ENCODE results near the gene CCDC85B.
"Not testable (repeated sequence)": the region's sequence is repeated elsewhere in the genome, so short reads cannot be mapped to it uniquely, and the experiment has no call there.

The CCDC85B gene

DNA sequence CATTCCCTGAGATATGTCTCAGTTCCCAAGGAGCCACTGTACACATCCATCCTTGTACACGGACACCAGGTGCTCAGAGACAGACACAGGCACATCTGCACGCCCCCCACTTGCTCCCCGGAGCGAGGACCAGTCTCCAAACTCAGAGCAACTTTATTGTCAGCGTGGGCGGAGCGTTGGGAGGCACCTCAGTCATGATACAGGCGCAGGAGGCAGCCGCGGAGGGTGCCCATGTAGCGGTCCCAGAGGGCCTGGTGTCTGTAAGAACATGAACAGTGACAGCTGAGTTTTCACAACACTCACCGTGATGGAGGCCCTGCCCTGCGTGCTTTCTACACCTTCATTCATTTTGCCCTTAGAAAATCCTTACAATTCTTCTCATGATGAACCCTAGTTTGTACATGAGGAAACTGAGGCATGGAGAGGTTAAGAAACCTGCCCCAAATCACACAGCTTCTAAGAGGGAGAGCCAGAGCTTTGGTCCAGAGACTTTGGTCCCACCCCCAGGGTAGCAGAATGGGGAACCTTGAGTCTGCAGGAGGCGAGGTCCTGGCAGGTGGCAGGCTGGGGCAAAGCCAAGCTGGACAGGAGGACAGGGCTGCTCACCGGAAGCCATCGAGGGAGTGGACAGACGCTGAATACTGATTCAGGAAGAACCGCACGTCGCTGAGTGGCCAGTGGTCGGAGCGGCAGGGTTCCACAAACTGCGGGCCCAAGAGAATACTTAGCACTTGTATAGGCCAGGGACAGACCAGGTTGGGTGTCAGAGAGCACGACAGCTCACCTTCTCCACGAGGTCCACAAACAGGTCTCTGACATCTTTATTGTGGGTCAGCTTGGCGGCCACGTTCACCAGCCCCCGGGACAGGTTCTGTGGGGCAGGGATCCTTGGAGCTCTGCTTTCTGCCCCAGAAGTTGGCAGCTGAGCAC lies 6.4 kb upstream of the CCDC85B start:
- Mint-ChIP-seq H3K27ac (peak overlapping the region; percentile 57), H3K27me3 (ENCODE audit: low read depth) (no peaks in the 10 kb centered on the region), H3K4me1 (ENCODE audit: low read depth) (peaks cover 43% of the 10 kb centered on the region), H3K4me3 (peak overlapping the region; percentile 42), H3K36me3 (ENCODE audit: low read depth) (peaks cover 41% of the 10 kb centered on the region), H3K9me3 (no peaks in the 10 kb centered on the region)
- no peak for DNase-seq (ENCODE audit: low spot score)

DNA sequence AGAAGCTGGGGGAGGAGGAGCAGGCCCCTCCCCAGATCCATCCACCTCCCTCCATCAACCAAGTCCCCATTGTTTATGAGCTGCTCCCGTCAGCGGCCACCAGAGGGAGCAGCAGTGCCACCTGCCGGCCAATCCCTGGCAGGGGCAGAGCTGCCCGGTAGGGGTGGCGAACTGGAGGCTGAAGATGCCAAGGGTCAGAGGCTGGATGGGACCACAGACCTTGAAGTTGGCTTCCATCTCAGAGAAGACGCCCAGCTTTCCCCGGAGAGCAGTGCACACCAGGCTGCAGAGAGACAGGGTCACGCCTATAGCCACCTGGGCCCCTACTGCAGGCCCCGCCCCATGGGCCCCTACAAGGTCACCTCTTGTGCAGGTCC lies 5.8 kb upstream of the CCDC85B start:
- Mint-ChIP-seq H3K27ac (peak overlapping the region; percentile 57), H3K36me3 (ENCODE audit: low read depth) (peaks cover 41% of the 10 kb centered on the region), H3K4me3 (peak overlapping the region; percentile 42), H3K4me1 (ENCODE audit: low read depth) (peaks cover 43% of the 10 kb centered on the region), H3K9me3 (no peaks in the 10 kb centered on the region), H3K27me3 (ENCODE audit: low read depth) (no peaks in the 10 kb centered on the region)
- DNase-seq (ENCODE audit: low spot score) = peak; percentile 80

DNA sequence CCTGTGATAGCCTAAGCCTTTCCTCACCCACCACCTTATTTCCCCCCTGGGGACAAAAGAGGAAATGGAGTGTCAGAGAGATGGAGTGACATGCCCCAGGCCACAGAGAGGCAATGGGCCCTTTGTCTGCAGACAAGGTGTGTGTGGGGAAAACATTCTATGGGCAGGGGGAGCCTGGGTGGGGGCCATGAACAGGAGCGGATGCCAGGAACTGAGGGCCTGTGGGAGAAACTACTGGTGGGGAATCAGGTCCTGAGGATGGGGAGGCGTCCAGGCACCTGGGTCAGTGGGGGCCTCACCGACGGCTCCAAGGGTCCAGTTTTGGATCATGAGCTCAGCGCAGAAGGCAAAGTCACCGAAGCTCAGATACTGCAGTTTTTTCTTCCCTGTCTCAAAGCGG lies 5.2 kb upstream of the CCDC85B start:
- H3K36me3 Mint-ChIP-seq (ENCODE audit: low read depth) = peaks cover 41% of the 10 kb centered on the region
- peak overlapping the region; percentile 15 for H3K27ac Mint-ChIP-seq
- no peaks in the 10 kb centered on the region for H3K27me3 Mint-ChIP-seq (ENCODE audit: low read depth)
- no peak for DNase-seq (ENCODE audit: low spot score)
- peaks cover 44% of the 10 kb centered on the region for H3K4me1 Mint-ChIP-seq (ENCODE audit: low read depth)
- H3K9me3 Mint-ChIP-seq = no peaks in the 10 kb centered on the region
- H3K4me3 Mint-ChIP-seq = no peak overlapping the region

DNA sequence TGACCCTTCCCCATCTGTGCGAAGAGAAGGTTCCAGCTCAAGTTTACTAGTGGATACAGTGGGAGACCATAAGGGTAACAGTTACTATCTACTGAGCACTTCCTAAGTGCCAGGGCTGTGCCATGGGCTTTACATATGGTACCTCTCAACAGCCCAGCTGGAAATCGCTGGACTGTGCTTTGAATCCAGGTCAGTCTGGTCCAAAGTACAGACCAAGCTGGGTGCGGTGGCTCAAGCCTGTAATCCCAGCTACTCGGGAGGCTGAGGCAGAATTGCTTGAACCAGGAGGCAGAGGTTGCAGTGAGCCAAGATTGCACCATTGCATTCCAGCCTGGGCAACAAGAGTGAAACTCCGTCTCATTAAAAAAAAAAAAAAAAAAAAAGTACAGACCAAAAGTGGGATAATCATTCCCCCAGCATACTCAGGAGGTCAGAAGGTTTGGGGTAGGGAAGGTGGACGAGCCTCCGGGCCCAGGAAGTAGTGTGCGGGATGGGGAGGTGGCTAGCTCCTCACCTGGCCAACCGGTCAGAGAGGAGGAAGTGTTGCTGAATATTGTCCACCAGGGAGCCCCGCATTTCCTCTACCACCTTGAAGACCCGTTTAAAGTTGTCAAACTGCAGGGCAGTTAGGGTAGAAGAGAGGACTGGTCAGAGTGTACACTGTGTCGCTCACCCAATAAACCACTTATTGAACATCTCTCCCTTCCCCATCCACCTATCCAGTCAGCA lies 4.5 kb upstream of the CCDC85B start:
- H3K27ac Mint-ChIP-seq = peak overlapping the region; percentile 91
- peaks cover 39% of the 10 kb centered on the region for H3K4me1 Mint-ChIP-seq (ENCODE audit: low read depth)
- H3K9me3 Mint-ChIP-seq = no peaks in the 10 kb centered on the region
- peak overlapping the region; percentile 99 for H3K4me3 Mint-ChIP-seq
- DNase-seq (ENCODE audit: low spot score) = no peak
- no peaks in the 10 kb centered on the region for H3K27me3 Mint-ChIP-seq (ENCODE audit: low read depth)
- peaks cover 41% of the 10 kb centered on the region for H3K36me3 Mint-ChIP-seq (ENCODE audit: low read depth)

DNA sequence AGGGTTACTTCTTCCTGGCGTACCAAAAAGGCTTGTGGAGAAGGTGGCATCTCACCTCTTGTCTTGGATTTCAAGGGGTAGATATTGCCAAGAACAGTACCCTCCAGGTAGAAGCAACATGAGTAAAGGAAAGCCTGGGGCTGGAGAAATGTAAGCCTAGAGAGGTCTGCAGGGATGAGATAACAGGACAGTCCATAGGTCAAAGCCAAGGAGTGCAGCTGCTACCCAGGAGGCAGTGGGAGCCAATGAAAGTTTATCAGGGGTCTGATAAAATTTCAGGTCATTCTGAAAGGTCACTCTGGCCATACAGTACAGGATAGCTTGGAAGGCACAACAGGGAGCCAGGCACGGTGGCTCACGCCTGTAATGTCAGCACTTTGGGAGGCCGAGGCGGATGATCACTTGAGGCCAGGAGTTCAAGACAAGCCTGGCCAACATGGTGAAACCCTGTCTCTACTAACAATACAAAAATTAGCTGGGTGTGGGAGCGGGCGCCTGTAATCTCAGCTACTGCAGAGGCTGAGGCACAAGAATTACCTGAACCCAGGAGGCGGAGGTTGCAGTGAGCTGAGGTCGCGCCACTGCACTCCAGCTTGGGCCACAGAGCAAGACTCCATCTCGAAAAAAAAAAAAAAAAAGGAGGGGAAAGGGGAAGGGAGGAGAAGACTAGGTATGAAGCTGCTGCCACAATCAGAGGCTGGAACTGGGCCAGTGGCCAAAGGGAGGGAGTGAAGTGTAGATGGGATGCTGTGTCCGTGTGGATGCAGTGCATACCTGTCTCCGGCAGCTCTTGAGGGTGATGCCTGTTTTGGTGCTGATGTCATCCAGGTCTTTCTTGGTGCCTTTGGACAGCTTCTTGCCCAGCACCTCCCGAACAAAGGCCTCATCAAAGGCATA lies 3.4 kb upstream of the CCDC85B start:
- peaks cover 39% of the 10 kb centered on the region for H3K36me3 Mint-ChIP-seq (ENCODE audit: low read depth)
- no peaks in the 10 kb centered on the region for H3K27me3 Mint-ChIP-seq (ENCODE audit: low read depth)
- peak overlapping the region; percentile 99 for H3K4me3 Mint-ChIP-seq
- H3K27ac Mint-ChIP-seq = peak overlapping the region; percentile 91
- peaks cover 37% of the 10 kb centered on the region for H3K4me1 Mint-ChIP-seq (ENCODE audit: low read depth)
- DNase-seq (ENCODE audit: low spot score) = no peak
- no peaks in the 10 kb centered on the region for H3K9me3 Mint-ChIP-seq

DNA sequence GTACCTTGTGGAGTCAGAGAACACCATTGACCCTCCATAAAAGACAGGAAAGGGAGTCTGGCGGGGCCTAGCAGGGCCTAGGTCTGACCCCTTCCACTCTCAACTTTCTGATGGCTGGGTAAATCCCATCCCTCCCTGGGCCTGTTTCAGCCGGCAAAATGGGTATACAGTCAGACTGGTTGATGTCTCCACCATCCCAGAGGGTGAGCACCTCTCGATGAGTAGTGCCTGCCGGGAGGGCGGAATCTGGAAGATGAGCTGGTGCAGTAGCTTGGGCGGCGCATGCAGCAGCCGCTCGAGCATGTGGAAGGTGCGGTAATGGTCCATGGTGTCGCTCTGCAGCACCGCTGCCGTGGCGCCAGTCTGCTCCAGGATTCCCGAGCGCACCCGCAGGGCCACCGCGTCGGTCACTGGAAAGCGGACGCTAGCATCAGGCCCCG lies 2.7 kb upstream of the CCDC85B start:
- no peak for DNase-seq (ENCODE audit: low spot score)
- peak overlapping the region; percentile 91 for H3K27ac Mint-ChIP-seq
- peaks cover 44% of the 10 kb centered on the region for H3K4me1 Mint-ChIP-seq (ENCODE audit: low read depth)
- H3K9me3 Mint-ChIP-seq = no peaks in the 10 kb centered on the region
- peaks cover 37% of the 10 kb centered on the region for H3K36me3 Mint-ChIP-seq (ENCODE audit: low read depth)
- H3K27me3 Mint-ChIP-seq (ENCODE audit: low read depth) = no peaks in the 10 kb centered on the region
- peak overlapping the region; percentile 99 for H3K4me3 Mint-ChIP-seq

DNA sequence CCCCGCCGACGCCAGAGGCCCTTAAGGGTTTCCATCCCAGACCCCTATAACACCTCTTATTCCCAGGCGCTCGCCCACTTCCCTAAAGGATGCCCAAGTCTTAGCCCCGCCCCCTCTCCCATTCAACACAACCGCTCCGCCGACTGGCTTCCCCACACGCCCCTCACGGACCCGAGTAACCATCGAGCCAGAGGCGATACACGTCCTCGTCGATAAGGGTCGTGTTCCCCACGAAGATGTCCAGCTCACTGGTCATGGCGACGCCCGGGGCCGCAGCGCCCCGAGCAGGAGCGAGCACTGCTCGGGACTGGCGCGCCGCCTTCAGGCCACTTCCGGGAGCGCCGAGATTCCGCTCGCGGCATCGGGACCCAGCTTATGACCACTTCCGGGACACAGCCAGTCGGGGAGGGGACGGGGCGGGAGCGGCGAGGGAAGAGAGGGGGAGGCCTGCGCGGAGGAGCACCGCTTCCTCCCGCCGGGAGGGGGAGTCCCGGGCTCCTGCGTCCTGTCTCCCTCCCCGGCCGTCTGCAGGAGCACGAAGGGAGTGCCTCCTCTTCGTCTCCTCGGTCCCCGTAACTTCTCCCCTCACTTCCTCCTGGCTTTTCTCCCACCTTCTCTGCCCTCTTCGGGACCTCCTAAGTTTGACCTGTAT lies 2.2 kb upstream of the CCDC85B start, which contains the start of gene FIBP:
Gene FIBP (minus strand): TSS at position 309 of the 652 bp plus-strand sequence. CDS start 53 bp downstream, at position 256.
- Mint-ChIP-seq H3K4me3 (peak within 1 kb of the TSS; percentile 99), H3K4me1 (ENCODE audit: low read depth) (peaks cover 48% of the 10 kb centered on the region), H3K27me3 (ENCODE audit: low read depth) (no peaks in the 10 kb centered on the region), H3K36me3 (ENCODE audit: low read depth) (peaks cover 37% of the 10 kb centered on the region), H3K27ac (peak within 1 kb of the TSS; percentile 91), H3K9me3 (no peaks in the 10 kb centered on the region)
- DNase-seq (ENCODE audit: low spot score) = peak; percentile 93

DNA sequence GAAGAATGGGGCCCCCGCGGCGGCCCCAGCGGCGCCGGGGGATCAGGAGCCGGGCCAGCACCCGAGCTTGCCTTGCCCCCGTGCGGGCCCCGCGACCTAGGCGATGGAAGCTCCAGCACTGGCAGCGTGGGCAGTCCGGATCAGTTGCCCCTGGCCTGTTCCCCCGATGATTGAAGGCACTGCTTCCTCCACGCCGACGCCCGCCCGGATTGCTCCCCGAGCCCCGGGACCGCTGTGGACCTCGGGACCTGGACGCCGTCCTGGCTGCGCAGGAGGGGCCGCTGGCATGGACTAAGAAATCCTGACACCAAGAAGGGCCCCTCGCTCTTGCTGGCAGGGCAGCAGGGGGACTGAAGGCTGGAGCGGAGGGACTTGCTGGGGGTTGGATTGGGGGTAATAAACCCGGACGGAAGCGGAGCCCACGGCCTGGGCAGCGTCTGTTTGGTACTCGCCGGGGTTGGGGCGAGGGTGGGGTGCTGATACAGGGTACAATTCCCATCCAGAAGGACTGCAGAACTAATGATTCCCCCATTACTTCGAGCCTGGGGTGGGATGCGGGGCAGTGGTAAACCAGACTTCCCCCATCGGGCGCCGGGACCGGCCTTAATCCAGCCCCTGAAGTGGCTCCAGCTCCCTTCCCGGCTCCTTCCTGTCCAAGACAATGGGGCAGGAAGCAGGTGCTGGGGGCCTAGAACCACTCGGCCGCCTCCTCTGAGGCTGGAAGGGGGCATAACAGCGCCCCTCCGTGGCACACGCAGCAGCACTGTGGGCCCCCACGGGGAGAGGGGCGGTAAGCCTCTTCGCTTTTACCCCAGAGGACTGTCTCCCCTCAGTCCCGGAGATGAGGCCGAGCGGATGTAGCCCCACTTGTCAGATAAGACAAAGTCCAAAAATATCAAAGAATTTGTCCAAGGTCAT lies 1.0 kb downstream of the CCDC85B start:
- peak overlapping the region; percentile 80 for H3K27ac Mint-ChIP-seq
- no peaks in the 10 kb centered on the region for H3K9me3 Mint-ChIP-seq
- no peak for DNase-seq (ENCODE audit: low spot score)
- peaks cover 17% of the 10 kb centered on the region for H3K36me3 Mint-ChIP-seq (ENCODE audit: low read depth)
- H3K4me1 Mint-ChIP-seq (ENCODE audit: low read depth) = peaks cover 49% of the 10 kb centered on the region
- no peaks in the 10 kb centered on the region for H3K27me3 Mint-ChIP-seq (ENCODE audit: low read depth)
- H3K4me3 Mint-ChIP-seq = peak overlapping the region; percentile 74

DNA sequence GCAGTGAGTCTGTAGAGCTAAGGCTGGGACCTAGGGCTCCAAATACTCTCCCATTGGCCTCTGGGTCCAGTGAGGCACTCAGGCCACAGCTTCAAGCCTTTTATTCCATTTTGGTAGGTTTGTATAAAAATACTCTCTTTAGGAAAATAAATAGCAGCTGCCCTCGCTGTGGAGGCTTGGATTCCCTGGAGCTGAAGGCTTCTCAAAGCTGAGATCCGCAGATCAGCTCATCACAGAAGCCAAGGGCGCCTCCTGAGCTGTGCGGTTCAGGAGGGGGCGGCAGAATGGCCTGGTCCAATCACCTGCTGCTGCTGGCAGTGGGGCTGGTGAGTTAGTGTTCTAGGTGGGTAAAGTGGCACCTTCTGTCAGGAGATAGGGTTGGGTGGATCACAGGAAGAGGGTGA lies 1.7 kb downstream of the CCDC85B start:
- H3K4me3 Mint-ChIP-seq = peak overlapping the region; percentile 74
- H3K4me1 Mint-ChIP-seq (ENCODE audit: low read depth) = peaks cover 44% of the 10 kb centered on the region
- H3K27ac Mint-ChIP-seq = peak overlapping the region; percentile 80
- DNase-seq (ENCODE audit: low spot score); H3K27me3 Mint-ChIP-seq (ENCODE audit: low read depth); H3K9me3 Mint-ChIP-seq: not testable (repeated sequence)
- peaks cover 11% of the 10 kb centered on the region for H3K36me3 Mint-ChIP-seq (ENCODE audit: low read depth)

DNA sequence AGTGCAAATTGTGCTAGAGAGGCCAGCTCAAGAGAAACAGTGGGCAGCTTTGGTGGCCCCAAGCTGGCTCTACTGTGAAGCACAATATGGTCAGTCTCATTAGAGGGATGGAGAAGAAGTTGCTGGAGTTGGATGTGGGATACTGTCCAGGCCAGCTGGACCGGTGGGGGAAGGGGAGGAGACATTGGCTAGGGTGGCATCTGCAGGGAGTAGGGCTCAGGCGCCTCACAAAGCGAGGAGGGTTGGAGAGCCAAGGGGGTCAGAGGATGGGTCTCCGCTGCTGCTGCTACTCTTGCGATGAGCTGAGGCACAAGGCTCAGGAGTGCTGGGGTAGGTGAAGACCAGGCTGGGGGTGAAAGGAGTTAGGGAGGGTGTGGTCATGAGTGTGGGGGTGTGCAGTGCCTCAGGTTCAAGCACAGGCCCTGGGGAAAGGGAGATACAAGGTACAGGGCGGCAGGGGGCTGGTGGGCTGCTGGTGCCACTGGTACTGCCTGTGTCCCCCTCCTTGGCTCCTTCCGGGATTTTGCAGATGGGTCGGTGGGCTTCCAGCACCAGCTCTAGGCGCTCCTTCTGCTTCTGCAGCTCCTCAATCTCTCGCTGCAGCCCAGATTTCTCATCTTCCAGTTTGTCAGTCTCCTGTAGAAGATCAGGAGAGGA lies 2.3 kb downstream of the CCDC85B start:
- no peaks in the 10 kb centered on the region for H3K9me3 Mint-ChIP-seq
- no peaks in the 10 kb centered on the region for H3K27me3 Mint-ChIP-seq (ENCODE audit: low read depth)
- peak overlapping the region; percentile 74 for H3K4me3 Mint-ChIP-seq
- H3K4me1 Mint-ChIP-seq (ENCODE audit: low read depth) = peaks cover 48% of the 10 kb centered on the region
- H3K27ac Mint-ChIP-seq = peak overlapping the region; percentile 82
- H3K36me3 Mint-ChIP-seq (ENCODE audit: low read depth) = peaks cover 6% of the 10 kb centered on the region
- no peak for DNase-seq (ENCODE audit: low spot score)

DNA sequence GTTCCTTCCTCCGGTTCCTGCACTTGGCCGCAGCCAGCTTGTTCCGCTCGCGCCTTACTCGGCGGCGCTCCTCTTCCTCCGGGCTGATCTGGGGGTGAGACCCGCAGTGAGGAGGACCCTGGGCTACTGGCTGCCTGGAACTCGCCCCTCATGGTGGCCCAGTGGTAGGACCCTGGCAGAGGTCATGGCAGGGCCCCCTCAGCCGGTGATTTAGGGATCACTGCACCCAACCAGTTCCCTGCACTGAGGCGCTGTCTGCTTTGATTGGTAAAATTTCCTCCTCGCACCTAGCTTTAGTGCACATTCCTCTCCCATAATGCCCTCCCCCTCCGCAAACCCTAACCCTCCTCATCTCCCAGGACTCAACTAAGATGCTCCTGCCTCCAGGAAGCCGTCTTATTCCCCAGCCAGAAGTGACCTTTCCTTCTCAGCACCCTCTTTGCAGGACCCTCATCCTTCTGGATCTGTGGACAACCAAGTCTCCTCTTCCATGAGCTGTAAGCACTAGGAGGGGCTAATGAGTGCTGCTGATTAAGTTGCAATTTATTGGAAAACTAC lies 3.6 kb downstream of the CCDC85B start:
- H3K4me1 Mint-ChIP-seq (ENCODE audit: low read depth) = peaks cover 43% of the 10 kb centered on the region
- peak overlapping the region; percentile 82 for H3K27ac Mint-ChIP-seq
- no peaks in the 10 kb centered on the region for H3K27me3 Mint-ChIP-seq (ENCODE audit: low read depth)
- peaks cover 4% of the 10 kb centered on the region for H3K36me3 Mint-ChIP-seq (ENCODE audit: low read depth)
- peak overlapping the region; percentile 74 for H3K4me3 Mint-ChIP-seq
- DNase-seq (ENCODE audit: low spot score) = peak; percentile 38
- no peaks in the 10 kb centered on the region for H3K9me3 Mint-ChIP-seq

Measured in T-helper 2 cell treated with Interferon-gamma antibody and Interleukin-4, amounts not matched to agents 5 μg/mL and 100 μg/mL, for 36 hours (primary cell).